Mesenchymal stem cell (in vitro differentiated cells and primary cell): ENCODE results near the gene ASIC4.

Experiments
- DNase-seq: peaks from one replicate; pipeline ENCODE4 v3.0.0-alpha.2; 2013
- H2AFZ ChIP-seq: one replicate; pipeline ENCODE4 v1.6.1; 2013; ENCODE audit warnings: low read depth, mild to moderate bottlenecking, control low read depth, inconsistent platforms, low read length, moderate library complexity
- H2AK5ac ChIP-seq: 2 replicates; pipeline ENCODE4 v1.6.1; 2013; ENCODE audit warnings: low read length, moderate library complexity, mild to moderate bottlenecking, inconsistent platforms; ENCODE audit not compliant: severe bottlenecking
- H2BK120ac ChIP-seq: one replicate; pipeline ENCODE4 v1.6.1; 2013; ENCODE audit warnings: low read depth, mild to moderate bottlenecking, inconsistent platforms, low read length, moderate library complexity
- H2BK12ac ChIP-seq, 2 experiments: one replicate each; pipeline ENCODE4 v1.6.1; 2013; ENCODE audit warnings: inconsistent platforms in 2 of 2, low read length in 2 of 2, mild to moderate bottlenecking in 2 of 2, moderate library complexity in 2 of 2, control low read depth in 1 of 2
- H2BK15ac ChIP-seq: one replicate; pipeline ENCODE4 v1.6.1; 2013; ENCODE audit warnings: mild to moderate bottlenecking, low read depth, inconsistent platforms; ENCODE audit not compliant: poor library complexity, severe bottlenecking
- H2BK5ac ChIP-seq: 2 replicates; pipeline ENCODE4 v1.6.1; 2013; ENCODE audit warnings: low read depth, mild to moderate bottlenecking, low read length, control low read depth, inconsistent platforms; ENCODE audit not compliant: poor library complexity, severe bottlenecking
- H3K14ac ChIP-seq, 2 experiments: one replicate each; pipeline ENCODE4 v1.6.1; 2013; ENCODE audit warnings: inconsistent platforms in 2 of 2, low read length in 2 of 2, control low read depth in 1 of 2, mild to moderate bottlenecking in 1 of 2, moderate library complexity in 1 of 2
- H3K18ac ChIP-seq, 2 experiments: one replicate each; pipeline ENCODE4 v1.6.1; 2013; ENCODE audit warnings: inconsistent platforms in 2 of 2, low read length in 2 of 2, control low read depth in 1 of 2, low read depth in 1 of 2, mild to moderate bottlenecking in 1 of 2
- H3K23ac ChIP-seq, 2 experiments: one replicate each; pipeline ENCODE4 v1.6.1; 2013; ENCODE audit warnings: inconsistent platforms in 2 of 2, low read length in 2 of 2, mild to moderate bottlenecking in 2 of 2, moderate library complexity in 2 of 2, control low read depth in 1 of 2
- H3K27ac ChIP-seq: 2 replicates; pipeline ENCODE4 v1.5.1; 2013; ENCODE audit warnings: mild to moderate bottlenecking, moderate library complexity, low read length, control low read depth, inconsistent platforms; ENCODE audit not compliant: poor library complexity, severe bottlenecking
- H3K27me3 ChIP-seq, 2 experiments: 2 replicates each; pipeline versions ENCODE4 v1.6.1 to v1.7.0; 2013; ENCODE audit warnings: low read length in 2 of 2, mild to moderate bottlenecking in 2 of 2, moderate library complexity in 2 of 2, control low read depth in 1 of 2, inconsistent platforms in 1 of 2; ENCODE audit not compliant: control insufficient read depth in 1 of 2, insufficient read depth in 1 of 2
- H3K36me3 ChIP-seq, 2 experiments: 2 replicates each; pipeline versions ENCODE4 v1.6.1 to v1.7.0; 2013; ENCODE audit warnings: low read length in 2 of 2, control low read depth in 1 of 2, inconsistent platforms in 1 of 2, low read depth in 1 of 2, mild to moderate bottlenecking in 1 of 2; ENCODE audit not compliant: insufficient read depth in 2 of 2, control insufficient read depth in 1 of 2
- H3K4ac ChIP-seq, 2 experiments: one replicate each; pipeline ENCODE4 v1.6.1; 2013; ENCODE audit warnings: inconsistent platforms in 2 of 2, low read length in 2 of 2, mild to moderate bottlenecking in 2 of 2, moderate library complexity in 2 of 2, control low read depth in 1 of 2, low read depth in 1 of 2
- H3K4me1 ChIP-seq: 2 replicates; pipeline ENCODE4 v1.6.1; 2013; ENCODE audit warnings: low read depth, low read length, control low read depth; ENCODE audit not compliant: control insufficient read depth, insufficient read depth
- H3K4me2 ChIP-seq: 2 replicates; pipeline ENCODE4 v1.6.1; 2013; ENCODE audit warnings: low read length, mild to moderate bottlenecking, inconsistent platforms; ENCODE audit not compliant: poor library complexity, severe bottlenecking
- H3K4me3 ChIP-seq, 2 experiments: 2 replicates each; pipeline versions ENCODE4 v1.5.1 to v1.7.0; 2013; ENCODE audit warnings: low read length in 2 of 2, mild to moderate bottlenecking in 2 of 2, control low read depth in 1 of 2, low read depth in 1 of 2; ENCODE audit not compliant: insufficient read depth in 1 of 2
- H3K79me1 ChIP-seq: replicated peaks from 2 replicates; pipeline ENCODE4 v1.6.1; 2013; ENCODE audit warnings: mild to moderate bottlenecking, control low read depth, low read length, inconsistent platforms; ENCODE audit not compliant: poor library complexity, severe bottlenecking
- H3K9ac ChIP-seq: 2 replicates; pipeline ENCODE4 v1.7.0; 2013; ENCODE audit warnings: mild to moderate bottlenecking, low read length, moderate library complexity
- H3K9me3 ChIP-seq: 2 replicates; pipeline ENCODE4 v1.7.0; 2013; ENCODE audit warnings: mild to moderate bottlenecking, low read length; ENCODE audit not compliant: control insufficient read depth
- H4K8ac ChIP-seq: one replicate; pipeline ENCODE4 v1.6.1; 2013; ENCODE audit warnings: inconsistent platforms, mild to moderate bottlenecking, low read length, moderate library complexity
- H4K91ac ChIP-seq: one replicate; pipeline ENCODE4 v1.6.1; 2013; ENCODE audit warnings: mild to moderate bottlenecking, low read length, inconsistent platforms
- WGBS: methylation state at CpG from one replicate; pipeline ENCODE4 v1.1.7; 2013; ENCODE audit warnings: mixed read lengths; 5-methylcytosine and 5-hydroxymethylcytosine counted together

The ASIC4 gene

DNA sequence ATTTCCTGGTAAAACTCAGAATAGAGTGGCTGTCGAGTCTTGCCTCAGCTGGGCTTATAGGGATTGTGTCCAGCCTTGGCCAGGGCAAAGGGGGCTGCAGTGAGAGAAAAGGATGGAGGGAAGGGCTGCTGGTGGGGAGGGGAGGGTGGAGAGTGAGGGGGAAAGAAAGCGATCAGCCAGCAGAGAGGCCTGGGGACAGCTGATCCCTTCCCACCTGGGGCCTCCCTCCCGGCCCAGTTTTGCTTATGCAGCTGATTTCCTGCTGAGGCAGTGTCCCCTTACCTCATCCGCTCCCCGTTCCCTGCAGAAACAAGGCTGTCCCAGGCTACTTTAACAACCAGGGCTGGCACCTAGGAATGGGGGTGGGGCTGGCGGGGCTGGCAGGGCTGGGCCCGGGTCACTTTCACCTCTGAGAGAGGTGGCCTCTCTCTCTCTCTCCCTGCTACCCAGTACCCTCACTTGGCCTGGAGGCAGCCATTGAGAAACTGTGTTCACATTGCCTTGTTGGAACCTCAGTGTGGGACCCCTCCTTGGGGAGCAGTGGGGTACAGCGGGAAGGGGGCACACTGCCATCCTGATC, 27.8 kb upstream of the ASIC4 start:
- Histone ChIP-seq H2BK15ac (no peak overlapping the region), H3K4ac (no peak overlapping the region), H3K14ac (no peak overlapping the region), H3K4me2 (no peak overlapping the region), H2AFZ (no peak overlapping the region), H3K79me1 (no peaks in the 10 kb centered on the region), H2BK120ac (no peak overlapping the region), H3K9ac (no peak overlapping the region), H4K8ac (no peak overlapping the region), H2BK5ac (no peak overlapping the region), H3K23ac (no peak overlapping the region), H4K91ac (no peak overlapping the region), H2AK5ac (no peak overlapping the region), H3K18ac (no peak overlapping the region), H3K4me1 (peaks cover 29% of the 10 kb centered on the region), H3K4me3 (no peak overlapping the region), H2BK12ac (no peak overlapping the region), H3K36me3 (peaks cover 57 to 66% of the 10 kb centered on the region in 2 experiments), H3K27me3 (peaks cover 3 to 19% of the 10 kb centered on the region in 2 experiments), H3K27ac (no peak overlapping the region), H3K9me3 (no peaks in the 10 kb centered on the region)
- 22% methylated on average over 6 of the region's 8 CpGs for WGBS
- no peak for DNase-seq

DNA sequence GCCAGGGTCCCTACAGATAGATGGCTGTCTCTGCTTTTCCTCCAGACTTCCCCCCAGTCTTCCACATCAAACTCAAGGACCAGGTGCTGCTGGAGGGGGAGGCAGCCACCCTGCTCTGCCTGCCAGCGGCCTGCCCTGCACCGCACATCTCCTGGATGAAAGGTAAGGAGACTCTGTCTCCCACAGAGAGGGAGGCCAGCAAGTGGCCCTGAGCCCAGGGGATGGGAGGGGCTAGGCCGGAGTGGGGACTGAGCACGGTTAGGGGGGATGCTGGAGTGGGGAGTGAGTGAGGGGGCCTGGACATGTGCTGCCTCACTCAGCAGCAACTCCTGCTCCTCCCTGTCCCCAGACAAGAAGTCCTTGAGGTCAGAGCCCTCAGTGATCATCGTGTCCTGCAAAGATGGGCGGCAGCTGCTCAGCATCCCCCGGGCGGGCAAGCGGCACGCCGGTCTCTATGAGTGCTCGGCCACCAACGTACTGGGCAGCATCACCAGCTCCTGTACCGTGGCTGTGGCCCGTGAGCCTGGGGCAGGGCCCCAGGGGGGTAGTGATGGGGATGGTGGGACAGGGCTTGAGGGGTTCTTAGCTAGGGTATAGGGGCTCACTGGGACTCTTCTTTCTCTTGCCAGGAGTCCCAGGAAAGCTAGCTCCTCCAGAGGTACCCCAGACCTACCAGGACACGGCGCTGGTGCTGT, 26.0 kb upstream of the ASIC4 start:
- Histone ChIP-seq H2BK5ac (no peak overlapping the region), H2AK5ac (no peak overlapping the region), H3K14ac (no peak overlapping the region), H3K18ac (no peak overlapping the region), H3K4ac (no peak overlapping the region), H3K27me3 (peaks cover 3 to 22% of the 10 kb centered on the region in 2 experiments), H3K27ac (no peak overlapping the region), H3K9me3 (no peaks in the 10 kb centered on the region), H4K8ac (no peak overlapping the region), H4K91ac (no peak overlapping the region), H3K23ac (no peak overlapping the region), H3K9ac (no peak overlapping the region), H2BK12ac (no peak overlapping the region), H2BK120ac (no peak overlapping the region), H3K79me1 (no peaks in the 10 kb centered on the region), H3K4me1 (peaks cover 29% of the 10 kb centered on the region), H3K4me2 (no peak overlapping the region), H3K36me3 (peaks cover 57 to 69% of the 10 kb centered on the region in 2 experiments), H3K4me3 (no peak overlapping the region), H2BK15ac (no peak overlapping the region), H2AFZ (no peak overlapping the region)
- DNase-seq = no peak
- WGBS = 91% methylated on average over 15 of the region's 17 CpGs

- H2BK120ac ChIP-seq = no peak overlapping the region
- H2BK5ac ChIP-seq = no peak overlapping the region
- H3K9me3 ChIP-seq = no peaks in the 10 kb centered on the region
- no peak overlapping the region for H2AK5ac ChIP-seq
- peaks cover 26% of the 10 kb centered on the region for H3K4me1 ChIP-seq
- no peak overlapping the region for H2AFZ ChIP-seq
- no peak overlapping the region for H3K27ac ChIP-seq
- H3K36me3 ChIP-seq = peaks cover 54 to 71% of the 10 kb centered on the region in 2 experiments
- no peak overlapping the region for H3K9ac ChIP-seq
- H4K91ac ChIP-seq = no peak overlapping the region
- no peak overlapping the region for H4K8ac ChIP-seq
- H2BK15ac ChIP-seq = no peak overlapping the region
- H3K27me3 ChIP-seq = peaks cover 3 to 25% of the 10 kb centered on the region in 2 experiments
- H3K4ac ChIP-seq = no peak overlapping the region
- H3K23ac ChIP-seq = no peak overlapping the region
- H2BK12ac ChIP-seq = no peak overlapping the region
- no peak for DNase-seq
- no peaks in the 10 kb centered on the region for H3K79me1 ChIP-seq
- H3K14ac ChIP-seq = no peak overlapping the region
- 90% methylated on average over 14 of the region's 14 CpGs for WGBS
- no peak overlapping the region for H3K4me3 ChIP-seq
- H3K4me2 ChIP-seq = no peak overlapping the region
- no peak overlapping the region for H3K18ac ChIP-seq
These were observed 25.5 kb upstream of the ASIC4 start for GRCh38 chr2:219488844-219489194.

- H3K27me3 ChIP-seq = peaks cover under 1 to 24% of the 10 kb centered on the region in 2 experiments
- H4K91ac ChIP-seq = no peak overlapping the region
- H2BK12ac ChIP-seq = no peak overlapping the region
- no peak overlapping the region for H2BK15ac ChIP-seq
- H3K4me2 ChIP-seq = no peak overlapping the region
- WGBS = 84% methylated on average over 9 of the region's 9 CpGs
- no peak overlapping the region for H3K18ac ChIP-seq
- peaks cover 21% of the 10 kb centered on the region for H3K4me1 ChIP-seq
- no peak overlapping the region for H3K4ac ChIP-seq
- no peaks in the 10 kb centered on the region for H3K79me1 ChIP-seq
- H3K9me3 ChIP-seq = no peaks in the 10 kb centered on the region
- no peak overlapping the region for H2AK5ac ChIP-seq
- no peak overlapping the region for H3K14ac ChIP-seq
- no peak overlapping the region for H2AFZ ChIP-seq
- H3K27ac ChIP-seq = no peak overlapping the region
- no peak overlapping the region for H3K9ac ChIP-seq
- H2BK5ac ChIP-seq = no peak overlapping the region
- H2BK120ac ChIP-seq = no peak overlapping the region
- DNase-seq = no peak
- no peak overlapping the region for H3K4me3 ChIP-seq
- H3K23ac ChIP-seq = no peak overlapping the region
- peaks cover 51 to 71% of the 10 kb centered on the region in 2 experiments for H3K36me3 ChIP-seq
- no peak overlapping the region for H4K8ac ChIP-seq
These were observed 25.0 kb upstream of the ASIC4 start for GRCh38 chr2:219489315-219489714.
